WTC11 (cell line): ENCODE measurements around the gene LIFR.

ENCODE experiments used
- CREM ChIP-seq: sonication (generic); formaldehyde crosslinking; IDR thresholded peaks from 2 replicates; pipeline ENCODE4 v1.8.1; 2022; ENCODE audit warnings: mild to moderate bottlenecking, missing genetic modification reagents, moderate library complexity
- NFYB ChIP-seq: sonication (generic); formaldehyde crosslinking; conservative IDR thresholded peaks from 2 replicates; pipeline ENCODE4 v1.8.0; 2022; ENCODE audit warnings: low read depth, missing genetic modification reagents
- NR2C2 ChIP-seq: sonication (generic); formaldehyde crosslinking; IDR thresholded peaks from 2 replicates; pipeline ENCODE4 v1.8.0; 2022; ENCODE audit warnings: mild to moderate bottlenecking, missing genetic modification reagents
- TCF7 ChIP-seq: sonication (generic); formaldehyde crosslinking; IDR thresholded peaks from 2 replicates; pipeline ENCODE4 v1.8.0; 2022; ENCODE audit warnings: mild to moderate bottlenecking, low read depth, missing genetic modification reagents, moderate library complexity
- USF2 ChIP-seq: sonication (generic); formaldehyde crosslinking; IDR thresholded peaks from 2 replicates; pipeline ENCODE4 v1.8.1; 2023; ENCODE audit warnings: mild to moderate bottlenecking, missing genetic modification reagents, moderate library complexity
- ZBTB21 ChIP-seq: sonication (generic); formaldehyde crosslinking; IDR thresholded peaks from 2 replicates; pipeline ENCODE4 v1.8.1; 2023; ENCODE audit warnings: mild to moderate bottlenecking, missing genetic modification reagents, borderline replicate concordance
- ZNF121 ChIP-seq: sonication (generic); formaldehyde crosslinking; IDR thresholded peaks from 2 replicates; pipeline ENCODE4 v1.8.0; 2023; ENCODE audit warnings: missing genetic modification reagents
- TF ChIP-seq, protein P1 (sequence below): fragments of 200-600 bp; IDR thresholded peaks from 2 replicates; pipeline ENCODE4 v1.8.0; 2022; ENCODE audit warnings: antibody characterized with exemption
- TF ChIP-seq, protein P2 (sequence below): sonication (generic); formaldehyde crosslinking; IDR thresholded peaks from 2 replicates; pipeline ENCODE4 v1.8.0; 2022; ENCODE audit warnings: mild to moderate bottlenecking, missing genetic modification reagents
- TF ChIP-seq, protein P3 (sequence below): sonication (generic); formaldehyde crosslinking; conservative IDR thresholded peaks from 2 replicates; pipeline ENCODE4 v1.8.1; 2023; ENCODE audit warnings: mild to moderate bottlenecking, low read depth, missing genetic modification reagents, moderate library complexity

- no peak for TF ChIP-seq USF2 (CRISPR knock-in tag)
- TF ChIP-seq, protein P1, sequence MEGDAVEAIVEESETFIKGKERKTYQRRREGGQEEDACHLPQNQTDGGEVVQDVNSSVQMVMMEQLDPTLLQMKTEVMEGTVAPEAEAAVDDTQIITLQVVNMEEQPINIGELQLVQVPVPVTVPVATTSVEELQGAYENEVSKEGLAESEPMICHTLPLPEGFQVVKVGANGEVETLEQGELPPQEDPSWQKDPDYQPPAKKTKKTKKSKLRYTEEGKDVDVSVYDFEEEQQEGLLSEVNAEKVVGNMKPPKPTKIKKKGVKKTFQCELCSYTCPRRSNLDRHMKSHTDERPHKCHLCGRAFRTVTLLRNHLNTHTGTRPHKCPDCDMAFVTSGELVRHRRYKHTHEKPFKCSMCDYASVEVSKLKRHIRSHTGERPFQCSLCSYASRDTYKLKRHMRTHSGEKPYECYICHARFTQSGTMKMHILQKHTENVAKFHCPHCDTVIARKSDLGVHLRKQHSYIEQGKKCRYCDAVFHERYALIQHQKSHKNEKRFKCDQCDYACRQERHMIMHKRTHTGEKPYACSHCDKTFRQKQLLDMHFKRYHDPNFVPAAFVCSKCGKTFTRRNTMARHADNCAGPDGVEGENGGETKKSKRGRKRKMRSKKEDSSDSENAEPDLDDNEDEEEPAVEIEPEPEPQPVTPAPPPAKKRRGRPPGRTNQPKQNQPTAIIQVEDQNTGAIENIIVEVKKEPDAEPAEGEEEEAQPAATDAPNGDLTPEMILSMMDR = no peak
- no peak for TF ChIP-seq ZBTB21 (CRISPR knock-in tag)
- TF ChIP-seq ZNF121 = no peak
- TF ChIP-seq, protein P2, sequence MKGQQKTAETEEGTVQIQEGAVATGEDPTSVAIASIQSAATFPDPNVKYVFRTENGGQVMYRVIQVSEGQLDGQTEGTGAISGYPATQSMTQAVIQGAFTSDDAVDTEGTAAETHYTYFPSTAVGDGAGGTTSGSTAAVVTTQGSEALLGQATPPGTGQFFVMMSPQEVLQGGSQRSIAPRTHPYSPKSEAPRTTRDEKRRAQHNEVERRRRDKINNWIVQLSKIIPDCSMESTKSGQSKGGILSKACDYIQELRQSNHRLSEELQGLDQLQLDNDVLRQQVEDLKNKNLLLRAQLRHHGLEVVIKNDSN (CRISPR knock-in tag) = no peak
- TF ChIP-seq TCF7 = no peak
- TF ChIP-seq NFYB (CRISPR knock-in tag) = no peak
- TF ChIP-seq, protein P3, sequence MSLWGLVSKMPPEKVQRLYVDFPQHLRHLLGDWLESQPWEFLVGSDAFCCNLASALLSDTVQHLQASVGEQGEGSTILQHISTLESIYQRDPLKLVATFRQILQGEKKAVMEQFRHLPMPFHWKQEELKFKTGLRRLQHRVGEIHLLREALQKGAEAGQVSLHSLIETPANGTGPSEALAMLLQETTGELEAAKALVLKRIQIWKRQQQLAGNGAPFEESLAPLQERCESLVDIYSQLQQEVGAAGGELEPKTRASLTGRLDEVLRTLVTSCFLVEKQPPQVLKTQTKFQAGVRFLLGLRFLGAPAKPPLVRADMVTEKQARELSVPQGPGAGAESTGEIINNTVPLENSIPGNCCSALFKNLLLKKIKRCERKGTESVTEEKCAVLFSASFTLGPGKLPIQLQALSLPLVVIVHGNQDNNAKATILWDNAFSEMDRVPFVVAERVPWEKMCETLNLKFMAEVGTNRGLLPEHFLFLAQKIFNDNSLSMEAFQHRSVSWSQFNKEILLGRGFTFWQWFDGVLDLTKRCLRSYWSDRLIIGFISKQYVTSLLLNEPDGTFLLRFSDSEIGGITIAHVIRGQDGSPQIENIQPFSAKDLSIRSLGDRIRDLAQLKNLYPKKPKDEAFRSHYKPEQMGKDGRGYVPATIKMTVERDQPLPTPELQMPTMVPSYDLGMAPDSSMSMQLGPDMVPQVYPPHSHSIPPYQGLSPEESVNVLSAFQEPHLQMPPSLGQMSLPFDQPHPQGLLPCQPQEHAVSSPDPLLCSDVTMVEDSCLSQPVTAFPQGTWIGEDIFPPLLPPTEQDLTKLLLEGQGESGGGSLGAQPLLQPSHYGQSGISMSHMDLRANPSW (CRISPR knock-in tag) = no peak
- TF ChIP-seq NR2C2 (CRISPR knock-in tag) = no peak
- no peak for TF ChIP-seq CREM
Observed at GRCh38 chr5:38434966-38435705, 121.3 kb downstream of the LIFR start.
